ENCODE data around the gene ATP6V0A1. TPM values are rescaled to one million over a fixed set of nuclear protein-coding genes. Genes with fewer than 3 reads are reported as not detected.
"Not testable (repeated sequence)": the region's sequence is repeated elsewhere in the genome, so short reads cannot be mapped to it uniquely, and the experiment has no call there.

Gene ATP6V0A1
- total RNA-seq, 1 donor from 2014 or later: 61.3 TPM

- no peak overlapping the region for H3K27ac Mint-ChIP-seq (ENCODE audit: unreplicated experiment)
- no peaks in the 10 kb centered on the region for H3K27me3 Mint-ChIP-seq (ENCODE audit: low read depth)
- H3K36me3 Mint-ChIP-seq (ENCODE audit: low read depth): peaks cover 15% of the 10 kb centered on the region
- DNase-seq (ENCODE audit: low spot score): no peak
- H3K4me3 Mint-ChIP-seq (ENCODE audit: unreplicated experiment): no peak overlapping the region
- H3K4me1 Mint-ChIP-seq (ENCODE audit: low read depth): peaks cover 20% of the 10 kb centered on the region
- no peak for TF ChIP-seq CTCF (IDR thresholded peaks at IDR 0.05)
- H3K9me3 Mint-ChIP-seq (ENCODE audit: low read depth): no peaks in the 10 kb centered on the region
Observed at GRCh38 chr17:42541041-42541833, 82.6 kb downstream of the ATP6V0A1 start.

- H3K27me3 Mint-ChIP-seq (ENCODE audit: low read depth): no peaks in the 10 kb centered on the region
- no peak for TF ChIP-seq CTCF (IDR thresholded peaks at IDR 0.05)
- no peak overlapping the region for H3K4me3 Mint-ChIP-seq (ENCODE audit: unreplicated experiment)
- peaks cover 4% of the 10 kb centered on the region for H3K4me1 Mint-ChIP-seq (ENCODE audit: low read depth)
- DNase-seq (ENCODE audit: low spot score): no peak
- H3K36me3 Mint-ChIP-seq (ENCODE audit: low read depth): peaks cover 13% of the 10 kb centered on the region
- no peak overlapping the region for H3K27ac Mint-ChIP-seq (ENCODE audit: unreplicated experiment)
- H3K9me3 Mint-ChIP-seq (ENCODE audit: low read depth): no peaks in the 10 kb centered on the region
Observed at GRCh38 chr17:42543190-42544079, 84.8 kb downstream of the ATP6V0A1 start.

- Mint-ChIP-seq H3K4me3 (ENCODE audit: unreplicated experiment) (no peak overlapping the region), H3K9me3 (ENCODE audit: low read depth) (no peaks in the 10 kb centered on the region), H3K4me1 (ENCODE audit: low read depth) (no peaks in the 10 kb centered on the region), H3K27me3 (ENCODE audit: low read depth) (no peaks in the 10 kb centered on the region), H3K36me3 (ENCODE audit: low read depth) (peaks cover 8% of the 10 kb centered on the region), H3K27ac (ENCODE audit: unreplicated experiment) (no peak overlapping the region)
- no peak for DNase-seq (ENCODE audit: low spot score)
- no peak for TF ChIP-seq CTCF (IDR thresholded peaks at IDR 0.05)
Observed at GRCh38 chr17:42544874-42545283, 86.2 kb downstream of the ATP6V0A1 start.

- H3K36me3 Mint-ChIP-seq (ENCODE audit: low read depth); DNase-seq (ENCODE audit: low spot score); H3K4me1 Mint-ChIP-seq (ENCODE audit: low read depth); H3K27ac Mint-ChIP-seq (ENCODE audit: unreplicated experiment); H3K27me3 Mint-ChIP-seq (ENCODE audit: low read depth); H3K4me3 Mint-ChIP-seq (ENCODE audit: unreplicated experiment); H3K9me3 Mint-ChIP-seq (ENCODE audit: low read depth): not testable (repeated sequence)
Observed at GRCh38 chr17:42545755-42546505, 87.3 kb downstream of the ATP6V0A1 start.

GRCh38 chr17:42547001-42547461 lies 88.4 kb downstream of the ATP6V0A1 start:
- Mint-ChIP-seq H3K4me3 (ENCODE audit: unreplicated experiment) (no peak overlapping the region), H3K27me3 (ENCODE audit: low read depth) (no peaks in the 10 kb centered on the region)
- no peak for DNase-seq (ENCODE audit: low spot score)

More at GRCh38 chr17:42547001-42547461, 88.4 kb downstream of the ATP6V0A1 start:
- Mint-ChIP-seq H3K9me3 (ENCODE audit: low read depth) (no peaks in the 10 kb centered on the region), H3K36me3 (ENCODE audit: low read depth) (peaks cover 3% of the 10 kb centered on the region), H3K27ac (ENCODE audit: unreplicated experiment) (peak overlapping the region; percentile 59), H3K4me1 (ENCODE audit: low read depth) (no peaks in the 10 kb centered on the region)
- TF ChIP-seq CTCF (IDR thresholded peaks at IDR 0.05): no peak
